Heart left ventricle (tissue), 16 donors: ENCODE results near the gene CEP131. TPM values are rescaled to one million over a fixed set of nuclear protein-coding genes. Genes with fewer than 3 reads are reported as not detected.

ENCODE experiments used
- ATAC-seq, 4 donors: fragments of 200-7000 bp; cut with Tn5 transposase; one replicate each; pipeline ENCODE4 v1.9.1; 2020 to 2022; ENCODE audit warnings: moderate library complexity in 4 of 4, mild to moderate bottlenecking in 3 of 4, moderate number of reproducible peaks in 1 of 4
- DNase-seq, 5 donors: peaks; one replicate each; pipeline ENCODE4 v3.0.0-alpha.2; 2020
- H3K27ac ChIP-seq, 12 donors: fragments of 200-600 bp; sonication (generic) in 4 of 12; one replicate each; pipeline versions ENCODE4 v1.5.0 to v1.8.0; 2016 to 2022; ENCODE audit warnings: mild to moderate bottlenecking in 2 of 12
- H3K27me3 ChIP-seq, 9 donors: fragments of 200-600 bp; sonication (generic) in 2 of 9; one replicate each; pipeline versions ENCODE4 v1.5.1 to v1.8.0; 2016 to 2022; ENCODE audit warnings: mild to moderate bottlenecking in 3 of 9
- H3K36me3 ChIP-seq, 9 donors: fragments of 200-600 bp; sonication (generic) in 2 of 9; one replicate each; pipeline versions ENCODE4 v1.5.0 to v1.8.0; 2018 to 2022; ENCODE audit warnings: mild to moderate bottlenecking in 2 of 9
- H3K4me1 ChIP-seq, 12 donors: fragments of 200-600 bp; sonication (generic) in 4 of 12; one replicate each; pipeline versions ENCODE4 v1.5.0 to v1.8.0; 2016 to 2022; ENCODE audit warnings: mild to moderate bottlenecking in 3 of 12
- H3K4me3 ChIP-seq, 12 donors: fragments of 200-600 bp; sonication (generic) in 4 of 12; one replicate each; pipeline versions ENCODE4 v1.5.0 to v1.8.0; 2017 to 2022; ENCODE audit warnings: mild to moderate bottlenecking in 9 of 12, moderate library complexity in 4 of 12
- H3K9me3 ChIP-seq, 12 donors: fragments of 200-600 bp; sonication (generic) in 4 of 12; one replicate each; pipeline versions ENCODE4 v1.5.0 to v1.8.0; 2016 to 2022; ENCODE audit warnings: mild to moderate bottlenecking in 1 of 12
- POLR2A ChIP-seq, 2 donors: fragments of 450-650 bp; IDR thresholded peaks; one replicate each; pipeline ENCODE4 v1.6.1; 2017; ENCODE audit warnings: antibody characterized with exemption in 2 of 2, mild to moderate bottlenecking in 2 of 2, moderate library complexity in 2 of 2
- WGBS, 4 donors: extraction: QIAGEN DNeasy Blood & Tissue Kit in 2 of 4; methylation state at CpG; one replicate each; pipeline versions ENCODE4 v1.1.5 to v1.1.7; 2013 to 2018; 5-methylcytosine and 5-hydroxymethylcytosine counted together
- intact Hi-C, 10 donors: fragments of 100-400 bp; cut with DNase I; formaldehyde crosslinking; loops; one replicate each; pipeline versions ENCODE4 v1.11.1 to v1.14.2; 2022
- polyA plus RNA-seq, 2 donors: library from polyadenylated mRNA; stranded (reverse); fragments of 200-250 nt; gene quantifications; one replicate each; pipeline ENCODE4 v1.2.3, GENCODE V29; 2013
- total RNA-seq, 9 donors: library from RNA; depleted of rRNA in 2 of 9; stranded (reverse); fragments of >200 nt in 2 of 9; fragmentation: NEBNext Ultra II Directional in 3 of 9; extraction: Animal tissue kit (Norgen Biotek cat#: 25700) in 3 of 9; gene quantifications; one replicate each; pipeline versions ENCODE4 v1.1.0 to v1.2.4, GENCODE V29; 2016 to 2023
- TF ChIP-seq, protein P1 (sequence below), 12 donors: fragments of 200-600 bp; sonication (generic) in 4 of 12; IDR thresholded peaks; one replicate each; pipeline versions ENCODE4 v1.5.0 to v1.8.0; 2018 to 2022; ENCODE audit warnings: antibody characterized with exemption in 12 of 12, mild to moderate bottlenecking in 5 of 12
- donor health status: ischemic (EF 13 %, LVEDD 7.1; RV severe dilation, severe dysfunction).
- donor health status: healthy with polysubstance abuse.
- donor health status: DM: no; HTN: yes; CAD: no.
- donor health status: DM: no; HTN: no; CAD: no.
- donor health status: ischemic (EF 25% LVEDD 6.9; RV normal size, moderate dysfunction).
- donor health status: ischemic (EF 25% LVEDD 5.7; RV mildly dilated, moderate dysfunction).
- donor health status: healthy.
- donor health status: DM: yes; HTN: yes; CAD: no.
- donor health status: ischemic (EF 35%, LVEDD 5.7; RV mildly dilated, moderate dysfunction).
- donor health status: nonischemic (EF 11% LVEDD 7.7; RV severe dilation, severe dysfunction).
- donor health status: DM: yes; HTN: yes; CAD: no.
- donor health status: PGD.
- donor health status: ischemic (EF 29% LVEDD 5.4; RV normal size, mild dysfunction).
- donor health status: nonischemic (EF 23%, LVEDD 6.1; RV moderate dilation, normal function).

CEP131 gene
- total and polyA plus RNA-seq, 11 donors: 7.0 to 15.8 (median 8.9) TPM

DNA sequence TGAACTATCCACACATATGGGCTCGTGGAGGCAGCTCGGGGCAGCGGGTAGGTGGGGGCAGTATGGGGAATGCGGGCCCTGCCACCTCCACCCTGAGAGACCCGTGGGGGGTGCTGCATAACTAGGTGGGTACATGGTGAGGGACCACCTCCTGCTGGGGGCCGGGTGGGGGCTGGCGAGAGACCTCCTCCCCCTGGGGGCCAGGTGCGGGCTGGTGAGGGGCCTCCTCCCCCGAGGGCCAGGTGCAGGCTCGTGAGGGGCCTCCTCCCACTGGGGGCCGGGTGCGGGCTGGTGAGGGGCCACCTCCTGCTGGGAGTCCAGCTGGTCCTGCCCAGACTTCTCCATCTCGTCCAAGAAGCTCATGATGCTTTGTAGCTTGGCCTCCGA, 25.4 kb downstream of the CEP131 start:
- Histone ChIP-seq H3K36me3 (peaks cover 0 to 35% (median 3%) of the 10 kb centered on the region in 9 donors), H3K27ac (peak overlapping the region in 9 of 12 donors; percentile 25 to 71 (median 52)), H3K4me1 (peaks cover 0 to 43% (median 12%) of the 10 kb centered on the region in 12 donors), H3K9me3 (no peaks in the 10 kb centered on the region), H3K4me3 (peak overlapping the region in 8 of 12 donors; percentile 12 to 44 (median 30)), H3K27me3 (no peaks in the 10 kb centered on the region)
- TF ChIP-seq, protein P1, sequence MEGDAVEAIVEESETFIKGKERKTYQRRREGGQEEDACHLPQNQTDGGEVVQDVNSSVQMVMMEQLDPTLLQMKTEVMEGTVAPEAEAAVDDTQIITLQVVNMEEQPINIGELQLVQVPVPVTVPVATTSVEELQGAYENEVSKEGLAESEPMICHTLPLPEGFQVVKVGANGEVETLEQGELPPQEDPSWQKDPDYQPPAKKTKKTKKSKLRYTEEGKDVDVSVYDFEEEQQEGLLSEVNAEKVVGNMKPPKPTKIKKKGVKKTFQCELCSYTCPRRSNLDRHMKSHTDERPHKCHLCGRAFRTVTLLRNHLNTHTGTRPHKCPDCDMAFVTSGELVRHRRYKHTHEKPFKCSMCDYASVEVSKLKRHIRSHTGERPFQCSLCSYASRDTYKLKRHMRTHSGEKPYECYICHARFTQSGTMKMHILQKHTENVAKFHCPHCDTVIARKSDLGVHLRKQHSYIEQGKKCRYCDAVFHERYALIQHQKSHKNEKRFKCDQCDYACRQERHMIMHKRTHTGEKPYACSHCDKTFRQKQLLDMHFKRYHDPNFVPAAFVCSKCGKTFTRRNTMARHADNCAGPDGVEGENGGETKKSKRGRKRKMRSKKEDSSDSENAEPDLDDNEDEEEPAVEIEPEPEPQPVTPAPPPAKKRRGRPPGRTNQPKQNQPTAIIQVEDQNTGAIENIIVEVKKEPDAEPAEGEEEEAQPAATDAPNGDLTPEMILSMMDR (IDR thresholded peaks at IDR 0.05): no peak
- DNase-seq: no peak
- 73 to 83% (median 75%) methylated on average over 8 to 14 of the region's 14 CpGs for WGBS, 4 donors
- no peak for ATAC-seq
- intact Hi-C loops: no loop called here

DNA sequence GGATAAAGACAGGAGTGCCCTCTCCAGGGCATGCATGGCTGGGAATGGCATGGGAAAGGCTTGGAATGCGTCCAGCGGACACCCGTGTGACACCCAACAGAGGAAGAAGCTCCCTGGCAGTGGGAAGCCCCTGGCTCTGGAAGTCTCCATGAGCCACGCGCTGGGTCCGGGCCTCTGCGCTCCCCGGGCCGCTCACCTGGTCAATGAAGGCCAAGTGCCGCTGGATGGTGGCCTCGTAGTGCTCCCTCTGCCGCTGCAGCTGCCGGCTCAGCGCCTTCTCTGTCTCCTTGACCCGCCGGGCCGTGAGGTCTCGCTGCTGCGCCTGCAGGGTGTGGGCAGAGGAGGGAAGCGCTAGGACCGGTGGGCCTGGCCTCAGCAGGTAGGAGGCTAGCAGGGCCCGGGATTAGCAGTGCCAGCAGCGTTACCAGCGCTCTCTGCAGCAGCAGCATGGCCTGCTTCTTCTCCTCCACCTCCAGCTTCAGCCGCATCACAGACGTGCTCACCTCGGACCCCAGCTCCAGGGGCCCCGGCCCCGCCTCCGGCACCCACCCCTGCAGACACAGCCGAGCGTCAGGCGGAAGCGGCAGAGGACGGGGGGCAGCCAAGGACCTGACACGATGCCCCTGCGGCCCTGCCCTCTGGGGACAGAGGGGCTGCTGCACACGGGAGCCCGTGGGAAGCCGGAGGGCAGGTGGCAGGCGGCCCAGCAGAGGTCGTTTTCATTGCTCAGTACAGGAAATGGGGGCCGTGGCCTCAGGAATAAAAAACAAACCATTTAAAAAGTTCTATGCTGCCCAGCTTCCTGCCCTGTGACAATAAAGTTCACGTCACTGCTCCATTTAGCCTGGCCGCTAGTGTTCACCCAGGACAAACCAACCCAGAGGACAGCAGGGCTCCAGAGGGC, 26.0 kb downstream of the CEP131 start:
- TF ChIP-seq, protein P1 (IDR thresholded peaks at IDR 0.05): peak in 3 of 12 donors; percentile 8 to 33 (median 14)
- no peak for TF ChIP-seq POLR2A (IDR thresholded peaks at IDR 0.05)
- Histone ChIP-seq H3K4me3 (peak overlapping the region in 7 of 12 donors; percentile 22 to 44 (median 31)), H3K4me1 (peaks cover 0 to 43% (median 12%) of the 10 kb centered on the region in 12 donors), H3K9me3 (no peaks in the 10 kb centered on the region), H3K36me3 (peaks cover 0 to 31% (median 3%) of the 10 kb centered on the region in 9 donors), H3K27ac (peak overlapping the region in 9 of 12 donors; percentile 25 to 71 (median 50)), H3K27me3 (no peaks in the 10 kb centered on the region)
- ATAC-seq (peak in 1 of 4 donors; percentile 55), DNase-seq (peak in 1 of 5 donors; percentile 40)
- WGBS, 4 donors: 76 to 87% (median 83%) methylated on average over 23 to 45 of the region's 45 CpGs
- intact Hi-C loops: no loop called here

DNA sequence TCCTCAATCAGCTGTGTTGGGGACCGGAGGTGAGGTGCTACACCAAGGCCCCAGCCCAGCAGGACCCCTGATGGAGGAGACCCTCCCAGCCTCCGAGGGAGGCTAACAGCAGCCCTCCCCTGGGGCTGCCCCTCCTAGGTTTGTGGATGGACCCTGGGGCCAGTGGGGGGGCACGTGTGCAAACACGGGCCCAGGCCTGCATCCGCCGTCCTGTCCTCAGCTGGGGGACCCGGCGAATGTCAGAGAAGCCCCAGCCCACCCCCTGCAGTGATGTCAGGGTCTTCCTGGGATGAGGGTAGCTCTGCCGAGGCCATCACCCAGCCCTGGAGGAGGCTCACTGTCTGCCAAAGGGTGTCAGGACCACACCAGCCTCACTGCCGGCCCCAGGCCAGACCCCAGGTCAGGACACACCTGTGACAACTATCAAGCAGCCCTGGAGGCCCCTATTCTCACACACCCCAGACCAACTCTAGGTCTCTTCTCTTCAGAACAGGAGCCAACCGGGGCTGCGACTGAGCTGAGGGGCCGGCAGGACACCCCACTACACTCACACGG, 26.7 kb downstream of the CEP131 start:
- Histone ChIP-seq H3K27me3 (no peaks in the 10 kb centered on the region), H3K4me3 (no peak overlapping the region), H3K9me3 (no peaks in the 10 kb centered on the region), H3K36me3 (peaks cover 0 to 36% (median 3%) of the 10 kb centered on the region in 9 donors), H3K27ac (peak overlapping the region in 7 of 12 donors; percentile 8 to 76 (median 67)), H3K4me1 (peaks cover 0 to 43% (median 12%) of the 10 kb centered on the region in 12 donors)
- TF ChIP-seq POLR2A (IDR thresholded peaks at IDR 0.05): no peak
- TF ChIP-seq, protein P1 (IDR thresholded peaks at IDR 0.05): no peak
- intact Hi-C loops: no loop called here
- ATAC-seq (no peak), DNase-seq (no peak)
- 85 to 91% (median 90%) methylated on average over 6 to 14 of the region's 14 CpGs for WGBS, 4 donors
